Central memory CD4-positive, alpha-beta T cell (primary cell): Measurements from ENCODE around the gene SYT1.

Source experiments
- DNase-seq: peaks from one replicate; pipeline ENCODE4 v3.0.0; 2022

Gene SYT1

DNA sequence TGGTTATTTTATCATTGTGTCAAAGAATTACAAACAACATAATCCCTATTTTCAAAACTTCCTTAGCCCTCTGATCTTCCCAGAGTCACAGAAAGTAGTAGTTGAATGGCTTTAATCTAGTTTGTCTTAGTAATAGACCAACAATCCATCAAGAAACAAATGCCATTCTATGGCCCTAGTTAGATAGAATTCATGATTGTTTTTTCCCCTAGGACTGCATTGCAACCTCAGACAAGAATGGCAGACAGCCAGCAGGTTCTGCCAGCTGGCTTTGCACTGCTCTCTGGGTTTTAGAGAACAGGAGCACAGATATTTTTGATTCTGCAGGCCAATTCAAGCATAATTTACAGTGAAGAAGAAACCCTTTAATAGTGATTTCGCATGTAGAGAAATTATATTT, 33.8 kb downstream of the SYT1 start:
- no peak for DNase-seq

DNA sequence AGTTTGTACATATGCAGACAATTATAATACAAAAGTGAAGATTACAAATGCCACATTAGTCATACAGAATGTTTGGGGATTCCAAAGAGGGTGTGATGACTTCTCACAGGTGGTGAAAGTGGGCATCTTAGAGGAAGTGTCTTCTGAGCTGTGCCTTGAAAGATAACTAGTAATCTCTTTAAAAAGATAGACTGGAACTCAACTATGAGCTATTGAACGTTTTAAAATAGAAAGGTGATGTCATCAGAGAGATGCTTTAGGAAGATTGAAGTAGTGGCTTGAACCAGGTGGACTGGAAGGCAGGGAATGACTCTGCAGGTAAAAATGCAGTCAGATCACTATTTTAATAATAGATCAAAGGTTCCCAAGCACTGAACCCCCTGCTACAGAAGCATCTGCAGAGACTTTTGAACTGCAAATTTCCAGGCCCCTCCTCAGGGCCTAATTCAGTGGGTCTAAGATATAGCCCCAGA, 50.3 kb downstream of the SYT1 start:
- no peak for DNase-seq

DNA sequence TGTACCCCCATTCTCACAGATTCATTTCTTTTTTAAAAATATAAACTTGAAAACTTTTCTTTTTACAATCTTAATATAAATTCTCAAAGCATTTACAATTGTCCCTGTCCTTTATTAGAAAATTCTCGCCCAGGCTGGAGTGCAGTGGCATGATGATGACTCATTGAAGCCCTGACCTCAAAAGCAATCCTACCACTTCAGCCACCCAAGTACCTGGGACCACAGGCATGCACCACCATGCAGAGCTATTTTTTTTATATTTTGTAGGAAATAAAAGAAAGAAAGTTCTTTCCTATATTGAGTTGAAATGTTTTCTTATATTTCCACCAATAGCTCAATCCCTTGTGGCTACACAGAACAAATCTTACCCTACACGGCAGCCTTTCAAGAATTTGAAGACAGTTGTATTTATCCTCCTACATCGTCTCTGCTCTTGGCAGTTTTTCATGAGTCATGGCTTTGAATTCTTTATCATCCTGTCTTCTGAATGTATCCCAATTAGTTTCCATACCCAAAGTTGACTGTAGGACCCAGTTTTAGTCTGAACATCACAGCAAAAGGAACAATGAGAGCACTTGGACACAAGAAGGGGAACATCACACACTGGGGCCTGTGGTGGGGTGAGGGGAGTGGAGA, 52.4 kb downstream of the SYT1 start:
- no peak for DNase-seq

DNA sequence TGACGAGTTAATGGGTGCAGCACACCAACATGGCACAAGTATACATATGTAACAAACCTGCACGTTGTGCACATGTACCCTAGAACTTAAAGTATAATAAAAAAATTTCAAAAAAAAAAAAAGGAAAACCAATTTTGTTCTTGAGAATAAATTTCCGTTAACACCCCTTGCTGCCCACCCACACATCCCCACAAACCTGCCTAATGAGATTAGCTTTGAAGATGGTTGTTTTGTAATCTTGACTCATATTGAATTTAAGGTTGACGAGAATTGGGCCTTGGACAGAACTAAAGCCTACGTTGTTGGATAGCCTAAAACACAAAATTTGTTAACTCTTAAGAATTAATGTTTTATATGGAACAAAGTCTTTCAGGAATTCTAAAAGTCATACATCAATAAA, 52.9 kb downstream of the SYT1 start:
- no peak for DNase-seq

DNA sequence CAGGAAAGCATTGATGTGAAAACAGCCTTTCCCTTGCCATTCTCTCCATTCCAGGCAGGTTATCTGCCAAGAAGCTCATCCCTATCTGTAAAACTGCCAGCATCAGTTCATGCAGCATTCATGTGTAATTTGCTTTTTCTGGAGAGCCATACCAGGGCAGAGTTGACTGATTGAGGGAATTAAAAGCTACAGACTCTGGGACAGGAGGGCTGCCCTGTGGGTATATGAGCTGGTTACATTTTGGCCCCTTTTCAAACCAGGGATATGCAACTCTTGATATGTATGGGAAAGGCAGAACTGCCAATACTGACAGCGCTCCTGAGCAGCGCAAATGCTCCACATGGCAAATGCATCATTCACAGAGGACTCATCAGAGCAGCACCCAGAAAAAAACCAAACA, 53.7 kb downstream of the SYT1 start:
- DNase-seq = no peak

DNA sequence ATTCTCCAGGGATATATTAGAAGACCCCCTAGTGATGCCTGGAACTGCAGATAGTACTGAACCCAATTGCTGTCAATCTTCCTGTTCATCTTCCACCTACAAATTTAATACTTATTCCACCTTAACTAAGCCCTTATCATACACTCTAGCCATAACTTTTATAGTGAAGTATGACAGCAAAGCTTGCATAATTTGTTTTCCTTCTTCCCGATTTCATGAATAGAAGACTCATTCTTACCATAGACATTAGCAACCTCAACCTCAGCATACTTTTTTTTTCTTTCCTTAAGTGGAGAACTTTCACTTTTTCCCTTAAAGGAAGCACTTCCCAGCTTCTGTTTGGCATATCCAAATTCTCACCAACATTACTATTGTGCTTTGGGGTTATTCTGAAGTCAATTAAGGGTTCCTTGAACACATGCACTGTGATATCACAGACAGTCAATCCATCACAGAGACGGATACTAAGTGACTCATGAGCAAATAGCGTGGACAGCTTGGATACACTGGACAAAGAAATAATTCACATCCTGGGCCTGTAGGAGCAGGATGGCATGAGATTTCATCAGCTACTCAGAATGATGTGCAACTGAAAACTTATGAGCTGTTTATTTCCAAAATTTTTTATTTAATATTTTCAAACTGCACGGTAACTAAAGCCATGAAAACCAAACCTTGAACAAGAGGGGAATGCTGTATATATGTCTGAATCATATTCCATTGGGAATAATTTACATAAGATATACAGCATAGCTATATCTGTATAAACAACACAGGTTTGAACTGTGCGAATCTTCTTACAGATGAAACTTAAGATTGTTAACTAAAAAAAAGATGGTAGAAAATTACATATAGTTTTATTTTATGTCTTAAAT, 63.9 kb downstream of the SYT1 start:
- DNase-seq = no peak

DNA sequence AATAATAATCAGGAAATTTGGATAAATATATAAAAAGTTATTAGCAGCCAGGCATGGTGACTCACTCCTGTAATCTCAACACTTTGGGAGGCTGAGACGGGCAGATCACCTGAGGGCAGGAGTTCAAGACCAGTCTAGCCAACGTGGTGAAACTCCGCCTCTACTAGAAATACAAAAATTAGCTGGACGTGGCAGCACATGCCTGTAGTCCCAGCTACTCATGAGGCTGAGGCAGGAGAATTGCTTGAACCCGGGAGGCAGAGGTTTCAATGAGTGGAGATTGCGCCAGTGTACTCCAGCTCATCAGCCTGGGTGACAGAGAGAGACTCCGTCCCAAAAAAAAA, 64.5 kb downstream of the SYT1 start:
- DNase-seq = no peak

DNA sequence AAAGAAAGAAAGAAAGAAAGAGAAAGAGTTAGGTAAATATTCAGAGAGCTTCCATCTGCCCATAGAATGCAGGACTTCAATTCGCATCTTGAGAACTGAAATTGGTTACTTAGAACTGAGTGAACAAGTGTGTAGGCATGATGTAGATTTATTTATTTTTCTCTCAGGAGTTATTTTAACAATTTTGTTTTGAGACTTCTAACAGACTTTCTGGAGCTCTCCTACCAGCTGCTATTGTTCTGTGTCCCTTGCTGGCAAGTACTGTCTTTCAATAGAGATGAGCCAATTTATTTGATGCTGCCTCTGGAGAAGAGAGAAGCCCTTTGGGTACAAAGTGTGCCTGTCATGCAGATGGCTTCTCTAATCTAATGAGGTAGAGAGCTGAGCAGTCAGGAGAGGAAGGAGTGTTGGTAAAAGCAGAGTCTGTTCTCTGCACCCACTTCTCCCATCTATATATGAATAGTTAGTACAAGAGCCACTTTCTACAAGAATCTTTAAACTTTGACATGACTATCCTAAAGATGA, 67.0 kb downstream of the SYT1 start:
- no peak for DNase-seq

DNA sequence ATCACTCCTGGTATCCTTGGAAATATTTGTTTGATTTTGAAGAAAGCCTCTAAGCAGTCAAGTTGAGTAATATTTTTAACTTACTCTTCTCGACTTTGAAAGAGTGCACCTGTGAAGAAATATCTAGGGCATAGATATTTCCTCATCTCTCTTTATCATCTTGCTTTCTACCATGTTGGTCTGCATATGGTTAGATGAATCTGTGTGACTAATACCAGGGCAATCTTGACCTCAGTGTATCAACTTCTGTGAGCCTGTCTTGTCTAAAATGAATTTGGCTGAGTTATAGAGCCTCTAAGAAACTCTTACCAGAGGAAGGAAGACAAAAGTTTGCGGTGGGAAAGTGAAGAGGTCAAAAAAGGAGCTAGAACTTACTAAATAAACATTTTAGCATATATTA, 68.4 kb downstream of the SYT1 start:
- DNase-seq = no peak

DNA sequence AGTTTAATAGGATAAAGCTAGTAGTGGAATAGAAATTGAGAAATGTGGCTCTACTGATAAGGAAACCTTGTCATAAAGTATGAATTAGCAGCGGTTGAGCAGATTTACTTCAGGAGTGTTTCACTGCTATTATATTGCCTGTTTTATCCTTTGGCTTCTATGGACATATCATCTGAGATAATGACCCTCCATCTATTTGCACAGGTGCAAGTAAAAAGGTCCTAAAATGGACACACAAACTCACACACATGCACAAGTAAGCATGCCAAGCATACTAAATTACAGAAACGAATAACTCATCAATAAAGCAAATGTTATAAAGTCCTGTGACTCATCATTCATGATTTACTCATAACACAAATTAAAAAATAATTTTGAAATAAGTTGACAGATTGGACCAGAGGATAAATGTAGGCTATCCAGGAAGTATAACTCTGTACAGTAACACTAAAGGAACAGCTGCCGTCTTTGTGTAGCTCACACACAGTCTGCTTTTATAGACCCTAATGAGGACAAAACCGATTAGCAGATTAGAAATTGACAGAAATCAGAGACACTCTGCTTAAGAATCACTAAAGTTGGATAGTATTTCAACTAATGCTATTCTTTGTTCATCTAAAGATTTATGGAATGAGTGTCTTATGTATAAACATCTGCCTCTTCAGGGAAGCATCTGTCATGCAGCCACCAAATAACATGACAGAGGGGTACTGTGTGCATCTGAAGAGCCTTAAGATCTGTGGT, 73.9 kb downstream of the SYT1 start:
- DNase-seq = no peak

DNA sequence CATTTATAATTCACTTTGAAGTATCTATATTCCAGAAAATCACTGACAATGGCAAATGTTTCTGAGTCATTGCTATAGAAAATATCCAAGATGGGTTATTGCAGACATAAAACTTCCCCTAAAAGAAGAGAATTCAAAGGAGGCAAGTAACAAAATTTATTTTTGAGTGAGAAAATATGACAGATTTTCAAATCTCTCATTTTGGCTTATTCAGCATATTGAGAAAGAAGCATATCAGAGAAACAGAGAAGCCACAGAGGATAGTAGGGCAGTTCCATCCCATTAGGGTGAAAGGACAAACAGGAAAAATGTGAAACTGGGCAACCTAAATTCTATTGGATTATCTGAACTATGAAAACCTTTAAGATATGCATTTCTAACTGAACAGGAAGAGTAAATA, 85.0 kb downstream of the SYT1 start:
- DNase-seq = no peak

DNA sequence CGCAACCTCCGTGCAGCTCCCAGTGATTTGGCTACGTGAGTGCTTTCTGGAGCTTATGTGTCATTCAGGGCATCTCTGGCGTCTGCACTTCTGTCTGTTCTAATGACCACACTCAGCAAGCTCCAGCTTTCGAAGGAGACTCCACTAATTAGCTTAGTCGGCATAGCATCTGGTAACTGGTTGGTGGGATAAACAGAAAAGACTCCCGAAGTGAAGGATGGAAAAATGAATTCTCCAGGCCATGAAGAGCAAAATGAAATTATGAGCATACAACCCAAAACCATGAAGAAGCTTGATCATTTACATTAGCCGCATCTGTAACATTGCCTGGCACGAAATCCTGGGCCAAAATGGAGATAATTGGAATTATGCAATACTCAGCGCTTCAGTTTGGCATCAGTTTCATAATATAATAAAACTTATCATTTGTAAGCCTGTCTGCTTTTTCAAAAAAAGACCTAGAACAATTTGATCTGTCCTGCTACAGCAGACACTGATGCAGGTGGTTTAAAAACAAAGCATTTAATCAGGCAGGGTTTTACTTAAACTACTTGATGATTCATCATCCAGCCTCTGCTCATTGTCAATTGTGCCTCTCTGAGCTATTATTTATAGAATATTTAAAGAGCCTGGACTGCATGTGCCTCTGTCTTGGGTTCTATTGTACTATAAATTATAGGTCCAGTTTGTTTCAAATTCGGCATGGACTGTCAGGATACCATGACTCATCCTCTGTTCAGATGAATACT, 87.4 kb downstream of the SYT1 start:
- DNase-seq = no peak

DNA sequence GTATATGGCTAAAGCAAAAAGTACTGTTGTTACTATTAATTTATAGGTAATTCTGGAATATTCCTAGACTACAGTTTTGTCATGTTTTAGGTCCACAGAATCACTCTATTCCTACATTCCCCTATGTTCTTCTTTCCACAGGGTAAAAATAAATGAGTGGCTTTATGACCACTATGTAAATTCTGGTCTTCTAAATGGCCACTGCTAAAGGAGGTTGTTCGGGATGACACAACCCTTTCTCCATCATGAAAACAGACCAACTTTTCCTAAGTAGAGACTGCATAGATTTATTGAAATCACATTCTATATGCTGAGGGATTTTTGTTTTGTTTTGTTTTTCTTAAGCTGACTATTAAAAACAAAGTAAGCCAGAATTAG, 88.0 kb downstream of the SYT1 start:
- DNase-seq = no peak

DNA sequence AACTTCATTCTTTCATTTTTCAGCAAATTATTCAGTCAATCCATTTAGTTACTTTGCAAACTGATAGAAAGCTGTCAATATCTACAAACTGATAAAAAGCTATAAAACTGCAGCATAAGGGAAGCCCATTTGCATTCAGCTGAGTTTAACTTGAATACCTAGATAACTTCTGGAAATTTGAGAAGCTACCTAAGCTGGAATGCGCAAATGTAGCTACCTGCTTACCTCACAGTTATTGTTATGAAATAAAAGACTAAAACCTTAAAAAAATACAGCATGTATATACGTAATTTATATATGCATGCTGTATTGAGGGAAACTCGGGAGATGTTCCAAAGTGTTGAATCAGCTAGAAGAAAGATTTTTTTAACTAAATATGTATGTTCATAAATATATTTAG, 94.4 kb downstream of the SYT1 start:
- no peak for DNase-seq

DNA sequence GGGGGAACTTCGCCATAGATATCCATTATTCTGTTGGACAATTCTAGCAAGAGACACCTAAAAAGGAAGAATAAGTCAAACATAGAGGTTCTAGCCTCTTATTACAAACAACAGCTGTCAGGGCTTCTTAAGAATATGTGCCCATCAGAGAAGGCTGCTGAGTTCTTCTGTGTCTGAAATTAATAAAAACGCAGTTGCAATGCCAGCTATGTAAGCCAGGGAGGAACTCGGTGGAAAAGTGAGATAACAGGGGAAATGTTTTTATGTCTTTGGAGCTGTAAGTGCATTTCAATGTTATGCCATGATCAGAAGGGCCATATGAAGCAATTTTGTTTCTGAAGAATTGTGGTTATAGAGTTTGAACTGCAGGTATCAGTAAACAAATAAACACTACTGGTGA, 95.0 kb downstream of the SYT1 start:
- no peak for DNase-seq

DNA sequence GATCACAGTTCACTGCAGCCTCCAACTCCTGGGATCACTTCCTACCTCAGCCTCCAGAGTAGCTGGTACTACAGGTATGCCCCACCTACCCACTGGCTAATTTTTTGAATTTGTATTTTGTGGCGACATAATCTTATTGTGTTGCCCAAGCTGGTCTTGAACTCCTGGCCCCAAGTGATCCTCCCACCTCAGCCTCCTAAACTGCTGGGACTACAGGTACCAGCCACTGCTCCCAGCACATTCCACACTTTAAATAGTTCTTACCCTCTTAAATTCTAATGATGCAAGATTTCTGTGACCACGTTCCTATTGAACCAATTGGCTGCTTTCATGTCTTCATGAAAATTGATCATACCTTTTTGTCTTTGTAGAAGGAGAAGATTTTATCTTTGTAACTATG, 96.6 kb downstream of the SYT1 start:
- no peak for DNase-seq

DNA sequence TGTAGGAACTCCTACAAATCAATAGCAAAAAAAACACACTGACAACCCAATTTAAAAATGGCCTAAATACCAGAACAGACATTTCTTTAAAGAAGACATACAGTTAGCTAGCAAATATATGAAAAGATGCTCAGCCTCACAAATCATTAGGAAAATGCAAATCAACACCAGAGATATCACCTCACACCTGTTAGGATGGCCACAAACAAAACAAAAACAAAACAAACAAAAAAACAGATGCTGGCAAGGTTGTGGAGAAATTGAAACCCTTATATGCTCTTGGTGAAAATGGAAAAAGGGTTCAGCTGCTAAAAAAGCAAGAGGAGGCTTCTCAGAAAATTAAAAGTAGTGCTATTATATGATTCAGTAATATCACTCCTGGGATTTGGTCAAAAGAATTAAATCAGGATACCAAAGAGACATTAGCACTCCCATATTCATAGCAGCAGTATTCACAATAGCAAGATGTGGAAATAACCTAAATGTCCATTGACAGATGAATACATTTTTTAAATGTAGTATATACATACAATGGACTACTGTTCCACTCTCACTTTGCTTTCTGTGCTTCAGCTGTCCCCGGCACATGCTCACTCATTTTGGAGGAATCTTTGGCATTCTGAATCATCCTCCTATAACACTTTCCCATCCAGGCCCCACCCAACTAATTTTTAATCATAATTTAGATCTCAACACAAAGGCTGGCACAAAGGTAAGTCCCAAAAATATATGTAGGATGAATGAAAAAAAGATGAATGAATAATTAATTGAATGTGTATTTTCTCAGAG, 99.1 kb downstream of the SYT1 start:
- DNase-seq = no peak

DNA sequence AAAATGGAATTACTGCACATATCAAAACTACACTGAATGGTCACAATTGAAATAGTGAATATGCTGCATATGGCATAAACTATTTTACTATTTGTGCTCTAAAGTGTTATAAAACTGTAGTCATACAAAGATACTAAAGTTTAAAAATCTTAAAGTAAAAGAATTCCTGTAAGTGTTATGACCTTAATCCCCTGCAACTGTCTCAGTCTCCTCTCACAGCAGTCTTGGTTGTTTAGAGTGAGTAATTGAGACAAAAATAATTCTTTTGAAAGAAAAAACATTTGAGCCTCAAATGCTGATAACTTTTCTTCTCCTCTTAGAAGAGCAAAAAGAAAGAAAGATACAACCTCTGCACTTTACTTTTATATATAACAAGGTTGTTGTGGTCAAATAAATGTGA, 99.9 kb downstream of the SYT1 start:
- no peak for DNase-seq

DNA sequence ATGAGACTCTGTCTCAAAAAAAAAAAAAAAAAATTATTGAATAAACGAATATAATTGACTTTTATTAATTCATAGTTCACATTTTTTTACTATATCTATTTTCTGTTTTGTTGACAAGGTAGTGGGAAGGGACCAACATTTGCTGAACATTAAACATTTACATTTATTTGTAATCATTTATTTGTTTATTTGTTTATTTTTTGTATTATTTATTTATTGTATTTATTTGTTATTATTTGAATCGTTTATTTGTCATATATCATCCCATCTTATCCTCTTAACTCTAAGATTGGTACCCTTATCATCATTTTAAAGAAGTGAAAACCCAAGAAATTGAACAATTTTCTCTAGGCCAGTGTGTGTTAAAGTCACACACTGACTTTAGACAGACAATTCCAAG, 101.5 kb downstream of the SYT1 start:
- no peak for DNase-seq

DNA sequence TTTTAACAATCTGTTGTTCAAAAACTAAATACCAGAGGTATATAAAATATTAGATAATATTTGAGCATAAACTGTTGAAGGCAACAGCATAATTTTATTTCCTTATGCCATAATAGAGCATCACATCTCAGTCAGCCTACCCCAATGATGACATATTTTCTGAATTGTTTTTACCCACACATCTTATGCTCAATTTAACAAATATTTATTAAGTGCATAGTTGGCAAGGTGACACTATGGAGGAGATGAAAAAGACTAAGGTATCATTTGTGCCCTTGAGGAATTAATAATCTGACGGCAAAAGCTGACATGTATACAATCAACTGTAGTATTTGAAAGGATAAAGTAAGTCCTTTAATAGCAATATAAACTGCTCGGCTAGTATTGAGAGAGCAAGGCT, 102.4 kb downstream of the SYT1 start:
- no peak for DNase-seq

DNA sequence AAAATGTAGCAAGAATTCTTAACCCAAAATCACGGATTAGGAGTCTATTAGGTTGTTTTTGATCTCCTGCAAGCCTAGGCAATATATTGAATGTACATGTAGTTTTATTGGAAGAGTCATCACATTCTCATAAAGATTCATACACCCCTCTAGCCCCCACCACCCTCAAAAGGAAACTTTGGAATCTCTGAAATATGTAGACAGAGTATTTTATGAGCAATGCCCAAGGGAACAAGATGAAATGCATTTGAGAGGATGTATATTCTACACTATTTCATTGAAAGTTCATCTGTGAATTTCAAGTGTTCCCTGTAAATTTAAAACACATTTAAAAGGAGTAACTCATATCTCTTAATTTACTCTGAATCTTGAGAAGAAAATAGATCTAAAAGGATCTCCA, 103.7 kb downstream of the SYT1 start:
- DNase-seq = no peak

DNA sequence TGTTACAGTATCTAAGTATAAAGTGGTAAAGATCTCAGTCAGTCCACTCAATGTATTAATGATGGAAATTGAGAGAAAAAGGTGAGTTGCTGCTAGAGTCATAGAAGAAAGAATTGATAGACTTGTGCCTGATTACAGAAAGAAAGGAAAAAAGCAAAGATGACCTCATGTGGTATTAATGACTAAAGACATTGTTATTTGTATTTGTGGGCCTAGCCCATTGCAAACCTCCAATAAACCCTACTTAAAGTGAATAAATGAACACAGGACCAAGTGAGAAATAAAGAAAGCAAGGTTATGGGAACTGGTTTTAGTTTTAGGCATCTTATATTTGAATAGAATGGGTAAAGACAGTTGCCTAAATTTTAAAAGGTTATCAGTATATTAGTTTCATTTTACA, 105.5 kb downstream of the SYT1 start:
- no peak for DNase-seq
